H9 (cell line): ENCODE measurements around the gene PHEX. TPM values are rescaled to one million over a fixed set of nuclear protein-coding genes. Genes with fewer than 3 reads are reported as not detected.

Source experiments
- DNase-seq: peaks from one replicate; pipeline ENCODE4 v3.0.0-alpha.2; 2017
- H2AFZ ChIP-seq: one replicate; pipeline ENCODE4 v1.6.1; 2013; ENCODE audit warnings: mild to moderate bottlenecking, low read length, control low read depth, moderate library complexity
- H2AK5ac ChIP-seq: 2 replicates; pipeline ENCODE4 v1.6.1; 2013; ENCODE audit warnings: low read length, control low read depth, mixed read lengths; ENCODE audit not compliant: insufficient read length
- H2BK120ac ChIP-seq: one replicate; pipeline ENCODE4 v1.6.1; 2013; ENCODE audit warnings: low read depth, mild to moderate bottlenecking, low read length, control low read depth, inconsistent platforms; ENCODE audit not compliant: poor library complexity, severe bottlenecking
- H2BK12ac ChIP-seq: 2 replicates; pipeline ENCODE4 v1.6.1; 2013; ENCODE audit warnings: low read length, control low read depth, mixed read lengths, low read depth; ENCODE audit not compliant: insufficient read length
- H2BK15ac ChIP-seq: 2 replicates; pipeline ENCODE4 v1.6.1; 2013; ENCODE audit warnings: low read depth, low read length, control low read depth
- H2BK20ac ChIP-seq: one replicate; pipeline ENCODE4 v1.6.1; 2013; ENCODE audit warnings: low read depth, mild to moderate bottlenecking, low read length, control low read depth, inconsistent platforms; ENCODE audit not compliant: poor library complexity, severe bottlenecking
- H2BK5ac ChIP-seq: 2 replicates; pipeline ENCODE4 v1.6.1; 2013; ENCODE audit warnings: low read length, control low read depth, mixed read lengths; ENCODE audit not compliant: insufficient read length
- H3K14ac ChIP-seq: 2 replicates; pipeline ENCODE4 v1.6.1; 2013; ENCODE audit warnings: low read length, control low read depth; ENCODE audit not compliant: insufficient read depth
- H3K18ac ChIP-seq: 2 replicates; pipeline ENCODE4 v1.6.1; 2013; ENCODE audit warnings: low read depth, mild to moderate bottlenecking, mixed read lengths, low read length, control low read depth; ENCODE audit not compliant: insufficient read length
- H3K23ac ChIP-seq: 2 replicates; pipeline ENCODE4 v1.6.1; 2013; ENCODE audit warnings: low read length, control low read depth, mixed read lengths, low read depth; ENCODE audit not compliant: insufficient read length
- H3K23me2 ChIP-seq: 2 replicates; pipeline ENCODE4 v1.6.1; 2013; ENCODE audit warnings: low read depth, mild to moderate bottlenecking, mixed read lengths, low read length, control low read depth; ENCODE audit not compliant: insufficient read length, poor library complexity, severe bottlenecking
- H3K27ac ChIP-seq: 2 replicates; pipeline ENCODE4 v1.5.1; 2013; ENCODE audit warnings: low read length, control low read depth, mixed read lengths, low read depth; ENCODE audit not compliant: insufficient read length
- H3K27me3 ChIP-seq: 2 replicates; pipeline ENCODE4 v1.6.1; 2013; ENCODE audit warnings: low read length, control low read depth, inconsistent platforms; ENCODE audit not compliant: insufficient read depth
- H3K4ac ChIP-seq: 2 replicates; pipeline ENCODE4 v1.6.1; 2013; ENCODE audit warnings: low read depth, mild to moderate bottlenecking, control low read depth, inconsistent platforms, low read length, moderate library complexity
- H3K4me1 ChIP-seq: 2 replicates; pipeline ENCODE4 v1.6.1; 2013; ENCODE audit warnings: low read length, control low read depth, inconsistent platforms; ENCODE audit not compliant: insufficient read depth
- H3K4me2 ChIP-seq: 2 replicates; pipeline ENCODE4 v1.6.1; 2013; ENCODE audit warnings: low read length, control low read depth, mixed read lengths; ENCODE audit not compliant: insufficient read length, insufficient read depth
- H3K56ac ChIP-seq: 2 replicates; pipeline ENCODE4 v1.6.1; 2013; ENCODE audit warnings: low read depth, mild to moderate bottlenecking, mixed read lengths, low read length, control low read depth; ENCODE audit not compliant: insufficient read length
- H3K79me1 ChIP-seq: 2 replicates; pipeline ENCODE4 v1.6.1; 2013; ENCODE audit warnings: low read depth, mild to moderate bottlenecking, moderate library complexity, low read length, control low read depth, inconsistent platforms; ENCODE audit not compliant: insufficient read depth, poor library complexity, severe bottlenecking
- H3K79me2 ChIP-seq: 2 replicates; pipeline ENCODE4 v1.6.1; 2013; ENCODE audit warnings: low read length, control low read depth, inconsistent platforms; ENCODE audit not compliant: insufficient read depth
- H3K9ac ChIP-seq: 2 replicates; pipeline ENCODE4 v1.6.1; 2013; ENCODE audit warnings: low read length, control low read depth, mixed read lengths; ENCODE audit not compliant: insufficient read length; ENCODE audit errors: extremely low read depth
- H3K9me3 ChIP-seq: one replicate; pipeline ENCODE4 v1.6.1; 2013; ENCODE audit warnings: low read depth, low read length, inconsistent platforms; ENCODE audit not compliant: control insufficient read depth
- H3T11ph ChIP-seq: one replicate; pipeline ENCODE4 v1.6.1; 2013; ENCODE audit warnings: mild to moderate bottlenecking, low read length, control low read depth, inconsistent platforms
- H4K20me1 ChIP-seq: one replicate; pipeline ENCODE4 v1.6.1; 2013; ENCODE audit not compliant: control insufficient read depth, insufficient read length, insufficient read depth
- H4K5ac ChIP-seq: 2 replicates; pipeline ENCODE4 v1.6.1; 2013; ENCODE audit warnings: low read depth, mild to moderate bottlenecking, mixed read lengths, low read length, control low read depth; ENCODE audit not compliant: insufficient read length
- H4K8ac ChIP-seq: replicated peaks from 2 replicates; pipeline ENCODE4 v1.6.1; 2013; ENCODE audit warnings: low read length, control low read depth, mixed read lengths, low read depth; ENCODE audit not compliant: insufficient read length
- H4K91ac ChIP-seq: 2 replicates; pipeline ENCODE4 v1.6.1; 2013; ENCODE audit warnings: low read depth, mild to moderate bottlenecking, moderate library complexity, mixed read lengths, low read length, control low read depth; ENCODE audit not compliant: insufficient read length
- H3K27ac Mint-ChIP-seq, 3 experiments: 2 replicates in 2 of 3; 3 replicates in 1 of 3; pipeline ENCODE4 v1.8.0; 2020 to 2021; ENCODE audit warnings: mixed read lengths in 3 of 3, mild to moderate bottlenecking in 1 of 3, moderate library complexity in 1 of 3
- H3K27me3 Mint-ChIP-seq: 2 replicates; pipeline ENCODE4 v1.8.0; 2021; ENCODE audit warnings: low read depth, mild to moderate bottlenecking, moderate library complexity, mixed read lengths
- H3K36me3 Mint-ChIP-seq, 3 experiments: 2 replicates in 2 of 3; 3 replicates in 1 of 3; pipeline ENCODE4 v1.8.0; 2020 to 2021; ENCODE audit warnings: low read depth in 3 of 3, mixed read lengths in 3 of 3; ENCODE audit not compliant: insufficient read depth in 1 of 3
- H3K4me1 Mint-ChIP-seq, 2 experiments: 2 replicates each; pipeline ENCODE4 v1.8.0; 2020; ENCODE audit warnings: mixed read lengths in 2 of 2
- H3K4me3 Mint-ChIP-seq, 2 experiments: 2 replicates in 1 of 2; 3 replicates in 1 of 2; pipeline ENCODE4 v1.8.0; 2020 to 2021; ENCODE audit warnings: mild to moderate bottlenecking in 2 of 2, mixed read lengths in 2 of 2, moderate library complexity in 1 of 2
- H3K9me3 Mint-ChIP-seq, 2 experiments: 2 replicates in 1 of 2; 3 replicates in 1 of 2; pipeline ENCODE4 v1.8.0; 2020; ENCODE audit warnings: mild to moderate bottlenecking in 2 of 2, mixed read lengths in 2 of 2, moderate library complexity in 1 of 2
- CTCF ChIP-seq: fragments of 200-600 bp; sonication (generic); conservative IDR thresholded peaks from 3 replicates; pipeline ENCODE4 v1.8.0; 2021; ENCODE audit warnings: antibody characterized with exemption, mild to moderate bottlenecking
- WGBS: extraction: QIAGEN DNeasy Blood & Tissue Kit; methylation state at CpG from one replicate; pipeline ENCODE4 v1.1.7; 2013; ENCODE audit warnings: missing lambda C conversion rate, low lambda C conversion rate, mixed read lengths; ENCODE audit not compliant: insufficient read length; ENCODE audit errors: extremely low coverage; 5-methylcytosine and 5-hydroxymethylcytosine counted together
- total RNA-seq: library from RNA; stranded (reverse); gene quantifications from 2 replicates; pipeline ENCODE4 v1.2.1, GENCODE V29; 2021

PHEX gene
- total RNA-seq, 1 experiment from 2014 or later: 0.11 TPM

GRCh38 chrX:22047468-22047867 is 15.3 kb downstream of the PHEX start:
- Mint-ChIP-seq H3K36me3 (no peaks in the 10 kb centered on the region), H3K27ac (no peak overlapping the region), H3K4me3 (no peak overlapping the region), H3K27me3 (no peaks in the 10 kb centered on the region; the same call in 1 of the 2 replicates), H3K4me1 (peaks cover 9 to 13% of the 10 kb centered on the region in 2 experiments), H3K9me3 (peaks cover 5 to 9% of the 10 kb centered on the region in 2 experiments; a peak in 4 of 5 replicates)
- H3K79me2 ChIP-seq: no peaks in the 10 kb centered on the region
- H3K27ac ChIP-seq: no peak overlapping the region
- H3K4me1 ChIP-seq: no peaks in the 10 kb centered on the region
- no peak overlapping the region for H2BK5ac ChIP-seq
- no peak overlapping the region for H3K14ac ChIP-seq
- no peak overlapping the region for H2BK12ac ChIP-seq
- H2AFZ ChIP-seq: no peak overlapping the region
- no peak overlapping the region for H2AK5ac ChIP-seq
- no peak overlapping the region for H4K8ac ChIP-seq
- no peak overlapping the region for H3K4me2 ChIP-seq
- H3K23ac ChIP-seq: no peak overlapping the region
- no peaks in the 10 kb centered on the region for H3K27me3 ChIP-seq
- H2BK120ac ChIP-seq: no peak overlapping the region
- no peak overlapping the region for H2BK20ac ChIP-seq
- no peak overlapping the region for H4K5ac ChIP-seq
- no peak overlapping the region for H3K9ac ChIP-seq
- H3K4ac ChIP-seq: no peak overlapping the region
- no peaks in the 10 kb centered on the region for H3K23me2 ChIP-seq
- no peaks in the 10 kb centered on the region for H3K9me3 ChIP-seq
- no peak overlapping the region for H3T11ph ChIP-seq
- H4K91ac ChIP-seq: no peak overlapping the region
- H3K18ac ChIP-seq: no peak overlapping the region
- no peak overlapping the region for H2BK15ac ChIP-seq
- no peak for TF ChIP-seq CTCF
- H3K56ac ChIP-seq: no peak overlapping the region
- DNase-seq: no peak
- WGBS: no CpG with 5 or more reads among the region's 2 CpGs
- no peaks in the 10 kb centered on the region for H3K79me1 ChIP-seq
- no peaks in the 10 kb centered on the region for H4K20me1 ChIP-seq
